HG03139 (cell line): ENCODE data around the gene SCAPER.

Experiments used
- ATAC-seq: cut with Tn5 transposase; IDR thresholded peaks from one replicate; pipeline ENCODE4 v1.9.1; 2021; ENCODE audit not compliant: unreplicated experiment

The SCAPER gene

GRCh38 chr15:76682259-76682658 is 222.9 kb downstream of the SCAPER start:
- no peak for ATAC-seq

- ATAC-seq, result no peak
Observed at GRCh38 chr15:76678766-76679165, 226.4 kb downstream of the SCAPER start.

- ATAC-seq, result no peak
Observed at GRCh38 chr15:76674883-76675282, 230.3 kb downstream of the SCAPER start.

GRCh38 chr15:76669521-76670207 is 235.5 kb downstream of the SCAPER start:
- no peak for ATAC-seq

- no peak for ATAC-seq
Observed at GRCh38 chr15:76668900-76669299, 236.2 kb downstream of the SCAPER start.

GRCh38 chr15:76667943-76668715 is 237.0 kb downstream of the SCAPER start:
- ATAC-seq, result no peak

- ATAC-seq, result no peak
Observed at GRCh38 chr15:76664895-76665294, 240.2 kb downstream of the SCAPER start.

- ATAC-seq, result no peak
Observed at GRCh38 chr15:76664411-76664810, 240.7 kb downstream of the SCAPER start.

GRCh38 chr15:76663529-76663928 is 241.6 kb downstream of the SCAPER start:
- no peak for ATAC-seq

- ATAC-seq, result no peak
Observed at GRCh38 chr15:76648732-76649444, 256.3 kb downstream of the SCAPER start.

- no peak for ATAC-seq
Observed at GRCh38 chr15:76647612-76648011, 257.5 kb downstream of the SCAPER start.

- ATAC-seq, result no peak
Observed at GRCh38 chr15:76644646-76645045, 260.5 kb downstream of the SCAPER start.

GRCh38 chr15:76642671-76643070 is 262.5 kb downstream of the SCAPER start:
- no peak for ATAC-seq

- no peak for ATAC-seq
Observed at GRCh38 chr15:76637166-76637565, 268.0 kb downstream of the SCAPER start.

GRCh38 chr15:76636059-76636458 is 269.1 kb downstream of the SCAPER start:
- ATAC-seq, result no peak

- ATAC-seq, result no peak
Observed at GRCh38 chr15:76626611-76627010, 278.5 kb downstream of the SCAPER start.

GRCh38 chr15:76625267-76625666 is 279.9 kb downstream of the SCAPER start:
- ATAC-seq, result no peak

- ATAC-seq, result no peak
Observed at GRCh38 chr15:76614725-76615124, 290.4 kb downstream of the SCAPER start.

GRCh38 chr15:76588811-76589747 is 316.1 kb downstream of the SCAPER start:
- ATAC-seq, result no peak

GRCh38 chr15:76585576-76585897 is 319.6 kb downstream of the SCAPER start:
- ATAC-seq, result no peak
